ENCODE data around the gene STX2.

GRCh38 chr12:130873106-130873795 is 34.2 kb upstream of the STX2 start:
- no peak for TF ChIP-seq CTCF (IDR thresholded peaks at IDR 0.05; ENCODE audit: insufficient read depth, low read length, poor library complexity, severe bottlenecking)
- no peak for TF ChIP-seq EZH2phosphoT487 (conservative IDR thresholded peaks at IDR 0.05; ENCODE audit: low read length)

Measured in SU-DHL-6 (cell line).